ENCODE results near the gene RAB4B. TPM values are rescaled to one million over a fixed set of nuclear protein-coding genes. Genes with fewer than 3 reads are reported as not detected.

The RAB4B gene
- total RNA-seq, 1 experiment from 2014 or later: 19.9 TPM

Other genes starting within 250 kb of the RAB4B start
- 43.8 and 70.2 TPM in 2 replicates for gene SHKBP1, start 201.4 kb upstream of the RAB4B start, total RNA-seq (2014; rRNA removed; shearing (Covaris generic))
- 10.8 and 13.9 TPM in 2 replicates for gene LTBP4, start 176.9 kb upstream of the RAB4B start, total RNA-seq (2014; rRNA removed; shearing (Covaris generic))
- gene NUMBL, start 87.6 kb upstream of the RAB4B start, total RNA-seq (2014; rRNA removed; shearing (Covaris generic)): 23.7 and 32.7 TPM in 2 replicates
- gene COQ8B, start 61.4 kb upstream of the RAB4B start, total RNA-seq (2014; rRNA removed; shearing (Covaris generic)): 35.2 and 51.5 TPM in 2 replicates
- gene ITPKC, start 61.1 kb upstream of the RAB4B start, total RNA-seq (2014; rRNA removed; shearing (Covaris generic)): 7.7 and 9.2 TPM in 2 replicates
- gene ACTMAP, start 27.8 kb upstream of the RAB4B start, total RNA-seq (2014; rRNA removed; shearing (Covaris generic)): 0.62 and 1.7 TPM in 2 replicates
- 64.7 and 87.9 TPM in 2 replicates for gene SNRPA, start 27.0 kb upstream of the RAB4B start, total RNA-seq (2014; rRNA removed; shearing (Covaris generic))
- gene MIA, start 2.7 kb upstream of the RAB4B start, total RNA-seq (2014; rRNA removed; shearing (Covaris generic)): not detected in 2 replicates
- 80.0 and 123 TPM in 2 replicates for gene EGLN2, start 20.9 kb downstream of the RAB4B start, total RNA-seq (2014; rRNA removed; shearing (Covaris generic))
- gene CYP2A6, start 72.2 kb downstream of the RAB4B start, total RNA-seq (2014; rRNA removed; shearing (Covaris generic)): not detected in 2 replicates
- gene CYP2A7, start 104.0 kb downstream of the RAB4B start, total RNA-seq (2014; rRNA removed; shearing (Covaris generic)): not detected in 2 replicates
- gene CYP2B6, start 213.0 kb downstream of the RAB4B start, total RNA-seq (2014; rRNA removed; shearing (Covaris generic)): not detected in 2 replicates

Measured in A172 (cell line).